ENCODE results near the gene TNP1. TPM values are rescaled to one million over a fixed set of nuclear protein-coding genes. Genes with fewer than 3 reads are reported as not detected.
A peak's percentile ranks its signal among the peaks of the same experiment; 100 is the strongest.

The TNP1 gene
- total and polyA plus RNA-seq, 7 experiments from 2014 or later = not detected

GRCh38 chr2:216860426-216861137 lies 718 bp upstream of the TNP1 start:
- Mint-ChIP-seq H3K9me3 (peaks cover 0 to 2% (median 0%) of the 10 kb centered on the region in 11 donors), H3K4me3 (no peak overlapping the region), H3K27ac (no peak overlapping the region), H3K27me3 (peaks cover 0 to 3% (median 0%) of the 10 kb centered on the region in 5 donors), H3K36me3 (peaks cover 0 to 1% (median 0%) of the 10 kb centered on the region in 5 donors), H3K4me1 (peaks cover 9 to 33% (median 20%) of the 10 kb centered on the region in 7 donors)
- H3K9me3 ChIP-seq (ENCODE audit: control insufficient read depth in 2 of 3, low read length in 3 of 3) = no peaks in the 10 kb centered on the region
- H3K4me3 ChIP-seq (ENCODE audit: low read length) = no peak overlapping the region
- POLR2A ChIA-PET = interaction anchor here (0.6 kb wide), 1 partner anchor 17 kb away, joined by 6 read pairs; no protein-coding TSS in a partner anchor
- DNase-seq (no peak), ATAC-seq (no peak)
- intact Hi-C loops (cut with micrococcal nuclease) = no loop called here
- H3K27me3 ChIP-seq (ENCODE audit: control insufficient read depth in 2 of 2, insufficient read depth in 2 of 2, low read length in 2 of 2) = no peaks in the 10 kb centered on the region
- CTCF ChIA-PET = no interaction called here
- no peaks in the 10 kb centered on the region for H3K36me3 ChIP-seq (ENCODE audit: control insufficient read depth in 2 of 3, insufficient read depth in 3 of 3, low read length in 3 of 3)
- no peak overlapping the region for H3K27ac ChIP-seq (ENCODE audit: low read depth, low read length)
- H3K4me1 ChIP-seq (ENCODE audit: control insufficient read depth in 2 of 2, insufficient read depth in 2 of 2, low read length in 2 of 2) = peaks cover 0 to 5% of the 10 kb centered on the region in 2 donors

DNA sequence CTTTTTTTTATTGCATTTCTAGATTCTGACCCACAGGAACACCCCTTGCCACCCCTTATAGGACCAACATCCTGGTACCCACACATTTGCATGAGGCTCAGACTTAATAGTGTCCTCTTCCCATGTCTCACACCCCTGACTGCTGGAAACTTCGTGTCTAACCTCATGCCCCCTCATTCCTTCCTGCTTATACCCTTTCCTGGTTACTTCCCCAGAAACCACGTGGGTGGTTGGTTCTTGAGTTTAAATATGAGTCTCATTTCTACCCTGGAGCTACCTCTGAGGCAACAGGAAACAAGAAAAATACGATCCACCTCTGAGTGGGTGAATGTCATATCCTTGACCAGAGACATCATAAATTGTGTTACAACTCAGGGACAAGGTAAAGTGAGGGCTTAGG lies 1.6 kb downstream of the TNP1 start:
- H3K27ac ChIP-seq (ENCODE audit: low read depth, low read length) = no peak overlapping the region
- no peak for ATAC-seq
- H3K9me3 Mint-ChIP-seq = peaks cover 0 to 2% (median 0%) of the 10 kb centered on the region in 11 donors

DNA sequence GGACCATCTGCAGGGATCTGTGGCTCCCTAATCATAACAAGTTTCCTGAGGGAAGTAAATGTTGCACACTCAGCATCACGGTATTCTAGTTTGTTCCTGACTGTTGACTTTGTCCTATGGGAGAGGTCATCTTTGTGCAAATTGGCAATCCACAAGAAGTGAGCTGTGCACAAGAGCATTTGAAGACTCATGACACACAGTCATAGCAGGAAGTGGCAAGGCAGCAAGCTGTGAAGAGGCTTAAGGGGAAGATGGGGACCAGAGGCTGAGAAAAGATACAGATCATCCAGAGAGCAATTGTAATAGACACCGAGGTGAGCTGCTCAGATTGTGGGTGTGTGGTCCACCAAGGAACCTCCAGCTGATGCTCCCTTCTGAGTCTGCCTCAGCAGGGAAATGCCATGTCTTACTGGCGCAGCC lies 2.7 kb downstream of the TNP1 start:
- H3K27ac ChIP-seq (ENCODE audit: low read depth, low read length) = no peak overlapping the region
- Mint-ChIP-seq H3K36me3 (no peaks in the 10 kb centered on the region), H3K27me3 (peaks cover 0 to 3% (median 0%) of the 10 kb centered on the region in 5 donors), H3K27ac (peak overlapping the region in 4 of 9 donors; percentile 1 to 54 (median 27)), H3K4me1 (peaks cover 9 to 30% (median 20%) of the 10 kb centered on the region in 7 donors), H3K4me3 (peak overlapping the region in 1 of 10 donors; percentile 27), H3K9me3 (peaks cover 0 to 2% (median 0%) of the 10 kb centered on the region in 11 donors)
- peak in 2 of 9 donors; percentile 15 to 44 for DNase-seq
- POLR2A ChIA-PET = no interaction called here
- no peak overlapping the region for H3K4me3 ChIP-seq (ENCODE audit: low read length)
- H3K4me1 ChIP-seq (ENCODE audit: control insufficient read depth in 2 of 2, insufficient read depth in 2 of 2, low read length in 2 of 2) = peaks cover 0 to 5% of the 10 kb centered on the region in 2 donors
- peak; percentile 69 for ATAC-seq
- intact Hi-C loops (cut with micrococcal nuclease) = loop anchor here in 1 of 2 donors (1.0 kb wide), 1 partner anchor 366 kb away; no protein-coding TSS in a partner anchor
- H3K36me3 ChIP-seq (ENCODE audit: control insufficient read depth in 2 of 3, insufficient read depth in 3 of 3, low read length in 3 of 3) = no peaks in the 10 kb centered on the region
- H3K9me3 ChIP-seq (ENCODE audit: control insufficient read depth in 2 of 3, low read length in 3 of 3) = no peaks in the 10 kb centered on the region
- CTCF ChIA-PET = no interaction called here
- H3K27me3 ChIP-seq (ENCODE audit: control insufficient read depth in 2 of 2, insufficient read depth in 2 of 2, low read length in 2 of 2) = no peaks in the 10 kb centered on the region

More for the DNA sequence above, 1.6 kb downstream of the TNP1 start:
- CTCF ChIA-PET = no interaction called here
- POLR2A ChIA-PET = no interaction called here
- Histone ChIP-seq H3K4me1 (ENCODE audit: control insufficient read depth in 2 of 2, insufficient read depth in 2 of 2, low read length in 2 of 2) (peaks cover 0 to 5% of the 10 kb centered on the region in 2 donors), H3K36me3 (ENCODE audit: control insufficient read depth in 2 of 3, insufficient read depth in 3 of 3, low read length in 3 of 3) (no peaks in the 10 kb centered on the region), H3K27me3 (ENCODE audit: control insufficient read depth in 2 of 2, insufficient read depth in 2 of 2, low read length in 2 of 2) (no peaks in the 10 kb centered on the region), H3K9me3 (ENCODE audit: control insufficient read depth in 2 of 3, low read length in 3 of 3) (no peaks in the 10 kb centered on the region), H3K4me3 (ENCODE audit: low read length) (no peak overlapping the region)
- peak in 1 of 9 donors; percentile 34 for DNase-seq
- peaks cover 9 to 29% (median 20%) of the 10 kb centered on the region in 7 donors for H3K4me1 Mint-ChIP-seq
- H3K27me3 Mint-ChIP-seq = peaks cover 0 to 3% (median 0%) of the 10 kb centered on the region in 5 donors
- H3K36me3 Mint-ChIP-seq = peaks cover 0 to 1% (median 0%) of the 10 kb centered on the region in 5 donors
- peak overlapping the region in 2 of 10 donors; percentile 10 to 52 for H3K4me3 Mint-ChIP-seq
- intact Hi-C loops (cut with micrococcal nuclease) = loop anchor here in 1 of 2 donors (1.0 kb wide), 1 partner anchor 8 kb away; no protein-coding TSS in a partner anchor
- peak overlapping the region in 1 of 9 donors; percentile 88 for H3K27ac Mint-ChIP-seq

DNA sequence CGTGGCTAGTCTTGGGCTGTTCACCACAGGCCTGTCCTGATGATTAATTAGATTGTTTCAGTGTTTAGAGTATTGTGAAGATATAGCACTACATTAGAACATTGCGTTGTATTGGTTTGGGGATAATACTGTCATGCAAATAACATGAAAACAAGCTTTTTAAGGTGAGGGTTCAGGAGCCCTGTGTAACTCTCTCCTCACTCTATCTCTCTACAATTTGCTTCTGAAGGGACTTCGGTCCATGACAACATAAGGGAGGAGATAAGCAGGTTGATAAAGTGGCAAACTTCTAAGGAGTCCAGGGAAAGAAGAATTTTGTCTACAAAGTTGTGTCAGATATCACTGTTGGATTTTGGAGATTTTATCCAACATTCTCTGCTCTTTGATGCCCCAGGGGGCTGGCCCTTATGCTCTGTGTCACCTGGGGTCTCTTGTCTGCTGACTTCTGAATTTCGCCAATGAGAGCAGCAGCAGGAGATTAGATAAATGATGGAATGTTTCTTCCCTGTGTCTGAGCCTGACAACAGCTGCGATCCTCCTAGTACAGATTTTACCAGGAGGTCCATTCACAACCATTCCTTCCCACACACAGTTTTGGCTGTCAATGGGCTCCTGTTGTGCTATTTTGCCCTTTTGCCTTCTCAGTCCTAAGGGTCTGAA lies 3.3 kb downstream of the TNP1 start:
- Mint-ChIP-seq H3K36me3 (no peaks in the 10 kb centered on the region), H3K4me1 (peaks cover 9 to 32% (median 20%) of the 10 kb centered on the region in 7 donors), H3K4me3 (peak overlapping the region in 1 of 10 donors; percentile 27), H3K9me3 (peaks cover 0 to 2% (median 0%) of the 10 kb centered on the region in 11 donors), H3K27me3 (peaks cover 0 to under 1% (median 0%) of the 10 kb centered on the region in 5 donors), H3K27ac (peak overlapping the region in 3 of 9 donors; percentile 1 to 54 (median 16))
- DNase-seq (no peak), ATAC-seq (no peak)
- no peaks in the 10 kb centered on the region for H3K36me3 ChIP-seq (ENCODE audit: control insufficient read depth in 2 of 3, insufficient read depth in 3 of 3, low read length in 3 of 3)
- no peak overlapping the region for H3K27ac ChIP-seq (ENCODE audit: low read depth, low read length)
- H3K4me1 ChIP-seq (ENCODE audit: control insufficient read depth in 2 of 2, insufficient read depth in 2 of 2, low read length in 2 of 2) = peaks cover 0 to 5% of the 10 kb centered on the region in 2 donors
- H3K4me3 ChIP-seq (ENCODE audit: low read length) = no peak overlapping the region
- no peaks in the 10 kb centered on the region for H3K9me3 ChIP-seq (ENCODE audit: control insufficient read depth in 2 of 3, low read length in 3 of 3)
- CTCF ChIA-PET = no interaction called here
- POLR2A ChIA-PET = no interaction called here
- intact Hi-C loops (cut with micrococcal nuclease) = loop anchor here in 1 of 2 donors (1.0 kb wide), 1 partner anchor 367 kb away; no protein-coding TSS in a partner anchor
- H3K27me3 ChIP-seq (ENCODE audit: control insufficient read depth in 2 of 2, insufficient read depth in 2 of 2, low read length in 2 of 2) = no peaks in the 10 kb centered on the region

DNA sequence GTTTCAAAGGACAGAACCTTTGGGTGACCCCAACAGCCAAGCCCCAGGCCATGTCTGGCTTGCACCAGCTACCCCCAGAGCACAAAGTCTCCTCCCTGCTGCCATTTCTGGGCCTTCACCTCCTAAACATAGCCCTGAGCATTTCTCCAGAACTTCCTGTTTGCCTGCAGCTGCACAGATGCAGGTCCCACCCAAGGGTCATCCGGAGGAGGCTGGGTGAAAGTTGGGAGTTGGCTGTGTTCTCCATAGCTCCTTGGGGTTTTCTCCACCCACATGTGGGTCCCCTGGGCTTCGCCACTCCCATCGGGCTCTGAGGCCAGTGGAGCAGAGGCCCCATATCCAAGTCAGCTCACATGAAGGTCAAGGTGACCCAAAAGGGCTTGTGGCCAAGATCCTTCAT lies 4.3 kb downstream of the TNP1 start:
- intact Hi-C loops (cut with micrococcal nuclease) = no loop called here
- POLR2A ChIA-PET = no interaction called here
- peaks cover 11 to 40% (median 20%) of the 10 kb centered on the region in 7 donors for H3K4me1 Mint-ChIP-seq
- Histone ChIP-seq H3K27me3 (ENCODE audit: control insufficient read depth in 2 of 2, insufficient read depth in 2 of 2, low read length in 2 of 2) (no peaks in the 10 kb centered on the region), H3K4me1 (ENCODE audit: control insufficient read depth in 2 of 2, insufficient read depth in 2 of 2, low read length in 2 of 2) (peaks cover 0 to 5% of the 10 kb centered on the region in 2 donors), H3K9me3 (ENCODE audit: control insufficient read depth in 2 of 3, low read length in 3 of 3) (no peaks in the 10 kb centered on the region), H3K27ac (ENCODE audit: low read depth, low read length) (no peak overlapping the region), H3K4me3 (ENCODE audit: low read length) (no peak overlapping the region), H3K36me3 (ENCODE audit: control insufficient read depth in 2 of 3, insufficient read depth in 3 of 3, low read length in 3 of 3) (no peaks in the 10 kb centered on the region)
- CTCF ChIA-PET = no interaction called here
- H3K27ac Mint-ChIP-seq = no peak overlapping the region
- H3K4me3 Mint-ChIP-seq = no peak overlapping the region
- no peaks in the 10 kb centered on the region for H3K27me3 Mint-ChIP-seq
- H3K36me3 Mint-ChIP-seq = no peaks in the 10 kb centered on the region
- H3K9me3 Mint-ChIP-seq = no peaks in the 10 kb centered on the region
- no peak for DNase-seq
- ATAC-seq = no peak

GRCh38 chr2:216855079-216855478 lies 4.8 kb downstream of the TNP1 start:
- no peaks in the 10 kb centered on the region for H3K36me3 Mint-ChIP-seq
- intact Hi-C loops (cut with micrococcal nuclease) = no loop called here
- POLR2A ChIA-PET = no interaction called here
- ATAC-seq = no peak
- no peaks in the 10 kb centered on the region for H3K27me3 Mint-ChIP-seq
- DNase-seq = no peak
- Histone ChIP-seq H3K9me3 (ENCODE audit: control insufficient read depth in 2 of 3, low read length in 3 of 3) (no peaks in the 10 kb centered on the region), H3K36me3 (ENCODE audit: control insufficient read depth in 2 of 3, insufficient read depth in 3 of 3, low read length in 3 of 3) (no peaks in the 10 kb centered on the region), H3K4me1 (ENCODE audit: control insufficient read depth in 2 of 2, insufficient read depth in 2 of 2, low read length in 2 of 2) (peaks cover 0 to 11% of the 10 kb centered on the region in 2 donors), H3K27ac (ENCODE audit: low read depth, low read length) (no peak overlapping the region), H3K27me3 (ENCODE audit: control insufficient read depth in 2 of 2, insufficient read depth in 2 of 2, low read length in 2 of 2) (no peaks in the 10 kb centered on the region), H3K4me3 (ENCODE audit: low read length) (no peak overlapping the region)
- CTCF ChIA-PET = no interaction called here
- no peak overlapping the region for H3K4me3 Mint-ChIP-seq
- H3K9me3 Mint-ChIP-seq = no peaks in the 10 kb centered on the region
- no peak overlapping the region for H3K27ac Mint-ChIP-seq
- H3K4me1 Mint-ChIP-seq = peaks cover 11 to 45% (median 24%) of the 10 kb centered on the region in 7 donors

All from naive thymus-derived CD4-positive, alpha-beta T cell (primary cell).